OCI-LY3 (cell line): ENCODE data around the gene CYP26B1.

Experiments
- H2AFZ ChIP-seq: fragments of 200-600, 300-600 bp; shearing (Covaris generic); 2 replicates; pipeline ENCODE4 v1.6.0; 2014; ENCODE audit warnings: antibody characterized with exemption, low read depth, low read length
- H3K27ac ChIP-seq: fragments of 200-600, 300-600 bp; sonication (generic); 2 replicates; pipeline ENCODE4 v1.5.1; 2014; ENCODE audit warnings: mild to moderate bottlenecking, low read length, moderate library complexity, mixed read lengths
- H3K27me3 ChIP-seq: fragments of 200-600, 300-600 bp; sonication (generic); 2 replicates; pipeline ENCODE4 v1.6.1; 2014; ENCODE audit warnings: low read depth, low read length, mixed read lengths
- H3K36me3 ChIP-seq: fragments of 200-600, 300-600 bp; sonication (generic); replicated peaks from 2 replicates; pipeline ENCODE3; 2014; ENCODE audit warnings: low read depth, low read length, mixed read lengths
- H3K4me1 ChIP-seq: fragments of 300-600, 200-600 bp; sonication (generic); 2 replicates; pipeline ENCODE4 v1.6.1; 2014; ENCODE audit warnings: low read length, mixed read lengths
- H3K4me2 ChIP-seq: fragments of 200-600, 300-600 bp; sonication (generic); 2 replicates; pipeline ENCODE4 v1.6.1; 2014; ENCODE audit warnings: low read length, mixed read lengths
- H3K4me3 ChIP-seq: fragments of 300-600, 200-600 bp; sonication (generic); 2 replicates; pipeline ENCODE4 v1.5.1; 2014; ENCODE audit warnings: antibody characterized with exemption, mild to moderate bottlenecking, low read length, moderate library complexity
- H3K79me2 ChIP-seq: fragments of 300-600, 200-600 bp; shearing (Covaris generic); 2 replicates; pipeline ENCODE4 v1.6.1; 2014; ENCODE audit warnings: mild to moderate bottlenecking, low read length, mixed read lengths
- H3K9ac ChIP-seq: fragments of 300-600, 200-600 bp; shearing (Covaris generic); 2 replicates; pipeline ENCODE4 v1.6.0; 2014; ENCODE audit warnings: mild to moderate bottlenecking, low read length, moderate library complexity
- H3K9me3 ChIP-seq: fragments of 200-600, 300-600 bp; shearing (Covaris generic); 2 replicates; pipeline ENCODE4 v1.6.1; 2014; ENCODE audit warnings: low read length, mixed read lengths; ENCODE audit not compliant: insufficient read depth
- H4K20me1 ChIP-seq: fragments of 200-600, 300-600 bp; sonication (generic); 2 replicates; pipeline ENCODE4 v1.6.1; 2016; ENCODE audit warnings: low read length, mixed read lengths; ENCODE audit not compliant: insufficient read depth
- EZH2phosphoT487 ChIP-seq: fragments of 200-600 bp; shearing (Covaris generic); IDR thresholded peaks from 2 replicates; pipeline ENCODE4 v1.6.1; 2018; ENCODE audit warnings: antibody characterized with exemption, mixed run types, low read depth
- TF ChIP-seq, protein P1 (sequence below): fragments of 200-600, 300-600 bp; sonication (generic); IDR thresholded peaks from 2 replicates; pipeline ENCODE4 v1.5.1; 2014; ENCODE audit warnings: antibody characterized with exemption, low read length, low read depth

CYP26B1 gene

DNA sequence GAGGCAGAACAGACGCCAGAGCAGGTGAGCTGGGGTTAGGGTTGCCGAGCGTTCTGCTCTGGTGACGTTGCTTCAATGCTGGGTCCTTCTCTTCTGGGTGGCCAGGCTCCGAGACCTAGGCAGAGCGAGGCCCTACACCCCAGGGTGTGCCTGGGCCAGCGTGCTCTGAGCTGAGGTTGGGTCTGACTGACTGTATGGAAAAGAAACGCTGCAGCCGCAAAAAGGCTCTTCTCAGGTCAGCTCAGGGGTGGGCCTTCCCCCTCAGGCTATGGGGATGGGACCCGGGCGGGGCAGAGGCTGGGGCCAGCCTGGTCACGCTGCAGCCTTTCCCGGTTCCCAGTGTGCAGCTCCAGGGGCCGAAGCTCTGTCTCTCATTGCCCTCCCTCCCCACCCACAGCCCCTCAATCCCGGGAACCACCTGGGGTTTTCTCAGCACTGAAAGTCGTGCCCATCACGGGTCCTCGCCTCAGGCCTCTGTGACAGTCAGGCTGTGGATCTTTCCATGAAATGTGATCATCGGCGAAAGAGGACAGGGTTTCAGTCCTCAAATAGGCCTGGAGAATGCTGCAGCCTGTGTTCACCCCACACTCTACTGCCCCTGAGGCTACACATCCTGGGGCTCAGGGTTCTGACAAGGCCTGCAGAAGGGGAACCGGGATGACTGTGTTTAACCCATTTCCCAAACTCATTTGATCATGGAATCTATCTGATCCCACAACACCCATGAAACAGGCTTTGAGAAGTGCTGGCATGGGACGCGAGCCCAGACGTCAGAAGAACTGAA, 19.4 kb downstream of the CYP26B1 start:
- Histone ChIP-seq H3K4me2 (no peak overlapping the region), H3K4me3 (no peak overlapping the region), H3K4me1 (no peaks in the 10 kb centered on the region)

DNA sequence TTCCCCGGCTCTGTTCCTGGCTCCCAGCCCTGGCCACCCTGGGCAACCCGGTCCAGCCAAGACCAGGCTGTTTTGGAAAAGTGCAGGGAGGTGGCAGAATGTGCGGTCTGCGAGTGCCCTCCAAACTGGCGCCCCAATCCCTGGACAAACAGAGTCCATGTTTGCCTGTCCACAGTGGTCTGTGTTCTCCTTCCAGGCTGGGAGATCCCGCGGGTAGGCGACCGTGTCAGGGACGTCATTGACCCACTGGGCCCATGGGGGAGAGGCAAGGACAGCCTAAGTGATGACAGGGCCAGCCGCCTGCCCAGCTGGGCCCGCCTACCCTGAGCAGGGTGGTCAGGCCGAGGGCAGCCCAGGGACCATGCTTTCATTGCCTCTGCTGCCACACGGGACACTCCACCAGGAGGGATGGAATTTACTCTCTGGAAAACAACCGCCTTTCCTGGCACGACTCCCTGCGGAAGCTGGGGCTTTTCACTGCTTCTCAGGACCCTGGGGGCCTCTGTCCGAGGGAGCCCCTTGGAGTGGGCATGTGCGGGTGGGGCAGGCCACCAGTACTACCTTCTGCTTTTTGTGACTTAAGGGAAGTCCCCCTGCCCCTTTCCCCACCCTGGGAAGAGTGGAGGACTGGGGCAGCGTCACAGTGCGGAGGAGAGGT, 20.1 kb downstream of the CYP26B1 start:
- H3K9ac ChIP-seq = no peak overlapping the region
- no peak overlapping the region for H3K4me2 ChIP-seq
- no peak overlapping the region for H2AFZ ChIP-seq
- no peaks in the 10 kb centered on the region for H3K79me2 ChIP-seq
- H3K27me3 ChIP-seq = peaks cover 12% of the 10 kb centered on the region
- H3K9me3 ChIP-seq = no peaks in the 10 kb centered on the region
- no peaks in the 10 kb centered on the region for H3K4me1 ChIP-seq
- no peak overlapping the region for H3K4me3 ChIP-seq
- H3K27ac ChIP-seq = no peak overlapping the region
- H4K20me1 ChIP-seq = no peaks in the 10 kb centered on the region
- TF ChIP-seq EZH2phosphoT487 = no peak
- TF ChIP-seq, protein P1, sequence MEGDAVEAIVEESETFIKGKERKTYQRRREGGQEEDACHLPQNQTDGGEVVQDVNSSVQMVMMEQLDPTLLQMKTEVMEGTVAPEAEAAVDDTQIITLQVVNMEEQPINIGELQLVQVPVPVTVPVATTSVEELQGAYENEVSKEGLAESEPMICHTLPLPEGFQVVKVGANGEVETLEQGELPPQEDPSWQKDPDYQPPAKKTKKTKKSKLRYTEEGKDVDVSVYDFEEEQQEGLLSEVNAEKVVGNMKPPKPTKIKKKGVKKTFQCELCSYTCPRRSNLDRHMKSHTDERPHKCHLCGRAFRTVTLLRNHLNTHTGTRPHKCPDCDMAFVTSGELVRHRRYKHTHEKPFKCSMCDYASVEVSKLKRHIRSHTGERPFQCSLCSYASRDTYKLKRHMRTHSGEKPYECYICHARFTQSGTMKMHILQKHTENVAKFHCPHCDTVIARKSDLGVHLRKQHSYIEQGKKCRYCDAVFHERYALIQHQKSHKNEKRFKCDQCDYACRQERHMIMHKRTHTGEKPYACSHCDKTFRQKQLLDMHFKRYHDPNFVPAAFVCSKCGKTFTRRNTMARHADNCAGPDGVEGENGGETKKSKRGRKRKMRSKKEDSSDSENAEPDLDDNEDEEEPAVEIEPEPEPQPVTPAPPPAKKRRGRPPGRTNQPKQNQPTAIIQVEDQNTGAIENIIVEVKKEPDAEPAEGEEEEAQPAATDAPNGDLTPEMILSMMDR = no peak
- H3K36me3 ChIP-seq = no peaks in the 10 kb centered on the region

More for the DNA sequence above, 19.4 kb downstream of the CYP26B1 start:
- no peak overlapping the region for H2AFZ ChIP-seq
- H3K27ac ChIP-seq = no peak overlapping the region
- TF ChIP-seq EZH2phosphoT487 = no peak
- TF ChIP-seq, protein P1 = no peak
- no peaks in the 10 kb centered on the region for H3K79me2 ChIP-seq
- no peak overlapping the region for H3K9ac ChIP-seq
- H4K20me1 ChIP-seq = no peaks in the 10 kb centered on the region
- H3K27me3 ChIP-seq = peaks cover 6% of the 10 kb centered on the region; the same call in 1 of the 2 replicates
- H3K9me3 ChIP-seq = no peaks in the 10 kb centered on the region
- no peaks in the 10 kb centered on the region for H3K36me3 ChIP-seq

DNA sequence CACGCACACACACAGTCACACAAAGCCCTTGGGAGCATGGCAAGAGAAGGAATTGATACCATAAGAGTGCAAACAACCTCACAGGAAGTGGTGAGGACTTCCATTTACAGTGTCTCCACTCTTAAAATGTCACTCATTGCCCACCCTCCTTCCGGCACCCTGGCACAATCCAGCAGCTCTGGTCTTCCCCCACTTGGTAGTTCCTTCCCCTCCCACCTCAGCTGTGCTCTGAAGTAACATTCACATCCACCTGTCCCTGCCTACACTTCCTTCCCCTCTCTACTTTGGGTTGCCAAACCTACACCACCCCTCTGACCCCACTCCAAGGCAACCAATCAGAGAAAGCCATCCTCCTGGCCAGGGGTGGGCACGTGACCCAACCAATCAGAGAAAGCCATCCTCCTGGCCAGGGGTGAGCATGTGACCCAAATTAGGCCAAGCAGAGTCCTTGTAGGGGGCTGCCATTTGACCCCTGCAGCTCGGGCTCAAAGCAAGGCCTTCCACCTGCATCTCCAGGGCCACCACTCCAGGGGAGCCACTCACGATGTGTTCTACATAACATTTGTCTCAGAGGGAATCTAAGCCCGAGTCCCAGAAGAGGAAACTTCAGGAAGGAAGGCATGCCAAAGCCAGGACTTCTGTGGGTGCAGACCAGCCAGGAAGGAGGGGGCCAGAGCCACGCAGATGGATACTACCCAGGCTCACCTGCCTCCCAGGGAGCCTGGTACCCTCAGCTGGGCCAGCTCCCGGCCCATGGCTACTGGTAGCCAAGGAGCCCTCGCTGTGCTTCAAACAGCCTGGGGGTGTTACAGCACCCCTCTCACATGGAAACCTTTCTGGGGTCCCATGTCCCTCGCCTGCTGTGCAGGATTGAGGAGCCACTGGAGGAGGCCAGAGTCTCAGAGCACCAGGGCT, 21.2 kb downstream of the CYP26B1 start:
- Histone ChIP-seq H3K79me2 (no peaks in the 10 kb centered on the region), H3K27ac (no peak overlapping the region), H3K27me3 (peaks cover 13% of the 10 kb centered on the region), H2AFZ (no peak overlapping the region), H3K9me3 (no peaks in the 10 kb centered on the region), H3K4me3 (no peak overlapping the region), H3K9ac (no peak overlapping the region), H3K4me2 (no peak overlapping the region), H3K36me3 (no peaks in the 10 kb centered on the region), H3K4me1 (no peaks in the 10 kb centered on the region), H4K20me1 (no peaks in the 10 kb centered on the region)
- TF ChIP-seq, protein P1 = no peak

DNA sequence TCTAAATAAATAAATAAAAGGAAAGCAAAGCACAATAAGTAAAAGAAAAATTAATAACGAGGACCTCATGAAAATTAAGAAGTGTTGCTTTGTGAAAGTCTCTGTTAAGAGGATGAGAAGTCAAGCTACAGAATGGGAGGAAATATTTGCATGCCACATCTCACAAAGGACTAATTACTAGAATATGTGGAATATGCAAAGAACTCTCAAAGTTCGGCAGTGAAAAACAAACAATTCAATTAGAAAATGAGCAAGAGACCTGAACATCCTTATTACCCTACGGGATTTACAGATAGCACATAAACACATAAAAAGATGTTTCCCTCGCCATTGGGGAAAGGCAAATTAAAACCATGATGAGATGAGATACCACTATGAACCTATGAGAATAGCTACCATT, 23.3 kb downstream of the CYP26B1 start:
- Histone ChIP-seq H3K79me2 (no peaks in the 10 kb centered on the region), H3K4me3 (no peak overlapping the region), H3K27me3 (peaks cover 13% of the 10 kb centered on the region), H3K4me2 (no peak overlapping the region), H3K36me3 (no peaks in the 10 kb centered on the region), H3K9me3 (no peaks in the 10 kb centered on the region), H3K27ac (no peak overlapping the region), H3K4me1 (no peaks in the 10 kb centered on the region), H3K9ac (no peak overlapping the region), H2AFZ (no peak overlapping the region), H4K20me1 (no peaks in the 10 kb centered on the region)
- no peak for TF ChIP-seq EZH2phosphoT487
- TF ChIP-seq, protein P1 = no peak
